H1 (cell line): ENCODE results near the gene WFIKKN1. TPM values are rescaled to one million over a fixed set of nuclear protein-coding genes. Genes with fewer than 3 reads are reported as not detected.

Experiments used
- CTCF ChIA-PET: fragments of 300-600 bp; sonication (Branson Sonifier 250); formaldehyde crosslinking; loops from one replicate; lab custom pipeline; 2021; ENCODE audit not compliant: partially characterized antibody; lab: Charles Lee
- POLR2A ChIA-PET: fragments of 300-600 bp; sonication (Branson Sonifier 250); formaldehyde crosslinking; loops from one replicate; lab custom pipeline; 2021; ENCODE audit warnings: inconsistent platforms; ENCODE audit not compliant: partially characterized antibody; lab: Charles Lee
- DNase-seq, 2 experiments: peaks; one replicate each; pipeline versions ENCODE4 v3.0.0 to v3.0.0-alpha.2; 2010 to 2022; ENCODE audit warnings: low spot score in 2 of 2, low read depth in 1 of 2, mixed read lengths in 1 of 2
- FAIRE-seq: peaks from 2 replicates; lab custom pipeline; 2011; peaks lifted over from hg19 to GRCh38; lab: Jason Lieb, UNC
- H2AFZ ChIP-seq: 2 replicates; pipeline ENCODE4 v1.8.1; 2012; ENCODE audit warnings: low read length, inconsistent platforms
- H2AK5ac ChIP-seq: 2 replicates; pipeline ENCODE4 v1.6.1; 2013; ENCODE audit warnings: low read depth, low read length
- H2BK120ac ChIP-seq: replicated peaks from 2 replicates; pipeline ENCODE3; 2013; ENCODE audit warnings: low read depth, low read length, inconsistent platforms
- H2BK12ac ChIP-seq: 2 replicates; pipeline ENCODE4 v1.6.1; 2013; ENCODE audit warnings: low read depth, low read length
- H2BK15ac ChIP-seq: 2 replicates; pipeline ENCODE4 v1.6.1; 2013; ENCODE audit warnings: low read length
- H2BK20ac ChIP-seq: 2 replicates; pipeline ENCODE4 v1.6.1; 2013; ENCODE audit warnings: low read length
- H2BK5ac ChIP-seq: 2 replicates; pipeline ENCODE4 v1.6.1; 2013; ENCODE audit warnings: low read depth, low read length
- H3K14ac ChIP-seq: 2 replicates; pipeline ENCODE4 v1.6.1; 2013; ENCODE audit warnings: inconsistent platforms; ENCODE audit not compliant: insufficient read length
- H3K18ac ChIP-seq: 2 replicates; pipeline ENCODE4 v1.6.1; 2013; ENCODE audit warnings: low read length; ENCODE audit errors: extremely low read depth
- H3K23ac ChIP-seq: 2 replicates; pipeline ENCODE4 v1.6.1; 2013; ENCODE audit warnings: inconsistent platforms; ENCODE audit not compliant: insufficient read length
- H3K23me2 ChIP-seq: 2 replicates; pipeline ENCODE4 v1.6.1; 2013; ENCODE audit warnings: low read depth, low read length
- H3K27ac ChIP-seq: 2 replicates; pipeline ENCODE4 v1.6.1; 2011; ENCODE audit warnings: low read depth, low read length, inconsistent platforms
- H3K27me3 ChIP-seq, 4 experiments: replicated peaks in 1 of 4; 1 replicate in 1 of 4; 2 replicates in 3 of 4; pipeline versions ENCODE4 v1.6.1 to v1.8.1; 2011 to 2013; ENCODE audit warnings: low read length in 3 of 4, mild to moderate bottlenecking in 3 of 4, inconsistent platforms in 2 of 4, mixed read lengths in 2 of 4, moderate library complexity in 1 of 4; ENCODE audit not compliant: control insufficient read depth in 3 of 4, insufficient read depth in 3 of 4; ENCODE audit errors: extremely low read depth in 1 of 4
- H3K36me3 ChIP-seq, 4 experiments: 2 replicates each; pipeline versions ENCODE4 v1.6.1 to v1.8.1; 2011 to 2013; ENCODE audit warnings: mild to moderate bottlenecking in 4 of 4, low read length in 3 of 4, moderate library complexity in 2 of 4, control low read depth in 1 of 4, inconsistent platforms in 1 of 4; ENCODE audit not compliant: insufficient read depth in 4 of 4, control insufficient read depth in 2 of 4
- H3K4ac ChIP-seq: replicated peaks from 2 replicates; pipeline ENCODE3; 2013; ENCODE audit warnings: low read length, low read depth, mixed read lengths, inconsistent platforms; ENCODE audit not compliant: insufficient read length
- H3K4me1 ChIP-seq, 4 experiments: replicated peaks in 1 of 4; 1 replicate in 1 of 4; 2 replicates in 3 of 4; pipeline versions ENCODE4 v1.6.1 to v1.8.1; 2011 to 2013; ENCODE audit warnings: low read length in 3 of 4, inconsistent platforms in 2 of 4, mixed read lengths in 1 of 4; ENCODE audit not compliant: insufficient read depth in 4 of 4, control insufficient read depth in 3 of 4
- H3K4me2 ChIP-seq, 2 experiments: 2 replicates each; pipeline versions ENCODE4 v1.6.1 to v1.8.1; 2011 to 2013; ENCODE audit warnings: low read depth in 2 of 2, low read length in 2 of 2, control low read depth in 1 of 2, inconsistent platforms in 1 of 2, mild to moderate bottlenecking in 1 of 2; ENCODE audit not compliant: insufficient read depth in 1 of 2
- H3K4me3 ChIP-seq, 4 experiments: fragments of 200-600, 300-600 bp in 1 of 4; sonication (generic), shearing (Covaris generic), sonication (Bioruptor Twin) in 1 of 4; 2 replicates each; pipeline versions ENCODE4 v1.5.1 to v1.8.1; 2011 to 2016; ENCODE audit warnings: low read length in 4 of 4, low read depth in 3 of 4, control low read depth in 2 of 4, inconsistent platforms in 2 of 4, mild to moderate bottlenecking in 2 of 4, mixed read lengths in 1 of 4, moderate library complexity in 1 of 4; ENCODE audit not compliant: insufficient read depth in 2 of 4; ENCODE audit errors: extremely low read depth in 1 of 4
- H3K56ac ChIP-seq: replicated peaks from 2 replicates; pipeline ENCODE3; 2013; ENCODE audit warnings: low read depth, mild to moderate bottlenecking, mixed read lengths, low read length, inconsistent platforms; ENCODE audit not compliant: insufficient read length
- H3K79me1 ChIP-seq: 2 replicates; pipeline ENCODE4 v1.6.1; 2013; ENCODE audit warnings: low read depth, low read length, control low read depth
- H3K79me2 ChIP-seq, 2 experiments: 2 replicates each; pipeline versions ENCODE4 v1.6.1 to v1.8.1; 2012 to 2013; ENCODE audit warnings: low read length in 2 of 2, mild to moderate bottlenecking in 2 of 2, inconsistent platforms in 1 of 2; ENCODE audit not compliant: insufficient read depth in 2 of 2, control insufficient read depth in 1 of 2
- H3K9ac ChIP-seq, 4 experiments: replicated peaks in 1 of 4; 1 replicate in 1 of 4; 2 replicates in 3 of 4; pipeline versions ENCODE4 v1.6.1 to v1.8.1; 2011 to 2013; ENCODE audit warnings: low read depth in 3 of 4, low read length in 3 of 4, control low read depth in 2 of 4, mild to moderate bottlenecking in 2 of 4, moderate library complexity in 2 of 4, inconsistent platforms in 1 of 4; ENCODE audit errors: extremely low read depth in 1 of 4
- H3K9me3 ChIP-seq, 2 experiments: 2 replicates each; pipeline versions ENCODE4 v1.6.1 to v1.8.1; 2012 to 2013; ENCODE audit warnings: mild to moderate bottlenecking in 2 of 2, moderate library complexity in 2 of 2, control low read depth in 1 of 2, inconsistent platforms in 1 of 2, low read depth in 1 of 2, low read length in 1 of 2, mixed read lengths in 1 of 2; ENCODE audit not compliant: insufficient read depth in 2 of 2
- H4K20me1 ChIP-seq, 2 experiments: replicated peaks in 1 of 2; 2 replicates each; pipeline versions ENCODE3 to v1.8.1; 2011 to 2013; ENCODE audit warnings: inconsistent platforms in 2 of 2, low read length in 2 of 2, mild to moderate bottlenecking in 1 of 2; ENCODE audit not compliant: insufficient read depth in 2 of 2, control insufficient read depth in 1 of 2
- H4K5ac ChIP-seq: 2 replicates; pipeline ENCODE4 v1.6.1; 2013; ENCODE audit warnings: low read length, low read depth, mixed read lengths, inconsistent platforms; ENCODE audit not compliant: insufficient read length
- H4K8ac ChIP-seq: 2 replicates; pipeline ENCODE4 v1.8.0; 2013; ENCODE audit warnings: mild to moderate bottlenecking, moderate library complexity, low read length, inconsistent platforms; ENCODE audit not compliant: insufficient read depth; ENCODE audit errors: extremely low read depth
- H4K91ac ChIP-seq: replicated peaks from 2 replicates; pipeline ENCODE3; 2013; ENCODE audit warnings: low read length, mixed read lengths, inconsistent platforms; ENCODE audit not compliant: insufficient read length
- ATF2 ChIP-seq: IDR thresholded peaks from 2 replicates; pipeline ENCODE4 v1.6.1; 2012; ENCODE audit warnings: low read length, inconsistent platforms
- FOSL1 ChIP-seq: IDR thresholded peaks from 2 replicates; pipeline ENCODE4 v1.6.1; 2011; ENCODE audit warnings: mild to moderate bottlenecking, low read depth, low read length, moderate library complexity; ENCODE audit not compliant: insufficient read depth
- JUN ChIP-seq: IDR thresholded peaks from 2 replicates; pipeline ENCODE4 v1.6.1; 2011; ENCODE audit warnings: low read depth, mild to moderate bottlenecking, improper control_type of control experiment, low read length
- JUND ChIP-seq: IDR thresholded peaks from 2 replicates; pipeline ENCODE4 v1.6.1; 2011; ENCODE audit warnings: mild to moderate bottlenecking, improper control_type of control experiment, low read length
- KDM1A ChIP-seq: fragments of 200-600, 300-600 bp; sonication (generic); IDR thresholded peaks from 2 replicates; pipeline ENCODE4 v1.7.1; 2016; ENCODE audit warnings: mild to moderate bottlenecking, low read length, borderline replicate concordance
- POLR2A ChIP-seq, 2 experiments: IDR thresholded peaks; 1 replicate in 1 of 2; 2 replicates in 1 of 2; pipeline ENCODE4 v1.6.1; 2011; ENCODE audit warnings: low read depth in 2 of 2, low read length in 2 of 2, mild to moderate bottlenecking in 2 of 2; ENCODE audit errors: control extremely low read depth in 1 of 2
- SAP30 ChIP-seq: fragments of 300-600 bp; sonication (generic); IDR thresholded peaks from 2 replicates; pipeline ENCODE4 v1.7.1; 2012; ENCODE audit warnings: low read length, moderate library complexity, mild to moderate bottlenecking, inconsistent platforms; ENCODE audit not compliant: insufficient read depth, insufficient replicate concordance
- SIX5 ChIP-seq: IDR thresholded peaks from 2 replicates; pipeline ENCODE4 v1.6.1; 2011; ENCODE audit warnings: mild to moderate bottlenecking, low read depth, low read length
- SP4 ChIP-seq: IDR thresholded peaks from 2 replicates; pipeline ENCODE4 v1.6.1; 2012; ENCODE audit warnings: low read length, inconsistent platforms
- TAF7 ChIP-seq: optimal IDR thresholded peaks from 2 replicates; pipeline ENCODE3; 2011; ENCODE audit warnings: low read depth, mild to moderate bottlenecking, inconsistent platforms, low read length, moderate library complexity, borderline replicate concordance
- WGBS, 2 experiments: shearing (Covaris generic) in 1 of 2; methylation state at CpG; one replicate each; pipeline versions ENCODE4 v1.1.6 to v1.1.7; 2013 to 2015; ENCODE audit warnings: low lambda C conversion rate in 2 of 2, mixed read lengths in 2 of 2, inconsistent platforms in 1 of 2, low coverage in 1 of 2, missing lambda C conversion rate in 1 of 2; ENCODE audit not compliant: insufficient replicate concordance in 2 of 2, insufficient coverage in 1 of 2, insufficient read length in 1 of 2; ENCODE audit errors: extremely low coverage in 1 of 2, missing lambda C conversion rate in 1 of 2; 5-methylcytosine and 5-hydroxymethylcytosine counted together
- polyA plus RNA-seq, 7 experiments: library from polyadenylated mRNA; depleted of rRNA in 3 of 7; stranded (reverse) in 5 of 7; unstranded in 2 of 7; fragments of >200 nt in 5 of 7; fragments of 200-250 nt in 2 of 7; gene quantifications; 1 replicate in 5 of 7; 2 replicates in 1 of 7; 4 replicates in 1 of 7; pipeline versions ENCODE4 v1.2.1 to v1.2.3, GENCODE V29; 2011 to 2013; ENCODE audit warnings: missing spikeins in 2 of 7, mixed read lengths in 2 of 7
- total RNA-seq: library from RNA; stranded (reverse); fragmentation: NEBNext Ultra II Directional; extraction: Animal tissue kit (Norgen Biotek cat#: 25700); gene quantifications from 2 replicates; pipeline ENCODE4 v1.2.1, GENCODE V29; 2021

Gene WFIKKN1
- total and polyA plus RNA-seq, 2 of the 8 experiments (the other 6 are each of a cell fraction or from before 2014, with no cell fraction given) = 11.4 to 15.8 TPM

GRCh38 chr16:595942-596735 lies 34.6 kb upstream of the WFIKKN1 start:
- H3K27me3 ChIP-seq = peaks cover 0 to 13% (median 7%) of the 10 kb centered on the region in 4 experiments; a peak in 5 of 7 replicates
- H3K23me2 ChIP-seq = no peaks in the 10 kb centered on the region
- H3K4me1 ChIP-seq = peaks cover 0 to 2% (median 0%) of the 10 kb centered on the region in 4 experiments; a peak in 1 of 7 replicates
- H3K9ac ChIP-seq = no peak overlapping the region
- H3K4me2 ChIP-seq = no peak overlapping the region
- H3K56ac ChIP-seq = no peak overlapping the region
- H3K79me2 ChIP-seq = peaks cover 0 to 8% of the 10 kb centered on the region in 2 experiments; a peak in 2 of 4 replicates
- H2AFZ ChIP-seq = no peak overlapping the region
- peaks cover 16 to 28% of the 10 kb centered on the region in 2 experiments for H4K20me1 ChIP-seq
- H3K18ac ChIP-seq = no peak overlapping the region
- H3K4ac ChIP-seq = no peak overlapping the region
- peaks cover 0 to 3% (median under 1%) of the 10 kb centered on the region in 4 experiments; a peak in 2 of 8 replicates for H3K36me3 ChIP-seq
- no peak overlapping the region for H3K27ac ChIP-seq
- no peak for DNase-seq
- H3K14ac ChIP-seq = no peak overlapping the region
- no peak overlapping the region for H2BK20ac ChIP-seq
- WGBS, 2 experiments = 94% methylated on average over 31 of the region's 34 CpGs; no CpG with 5 or more reads in 1 of the 2 experiments
- H3K4me3 ChIP-seq = no peak overlapping the region
- no peak overlapping the region for H2AK5ac ChIP-seq
- H2BK5ac ChIP-seq = no peak overlapping the region
- H4K5ac ChIP-seq = no peak overlapping the region
- peaks cover 0 to 4% of the 10 kb centered on the region in 2 experiments; a peak in 1 of 4 replicates for H3K9me3 ChIP-seq
- no peak overlapping the region for H2BK12ac ChIP-seq
- H4K8ac ChIP-seq = no peak overlapping the region
- ChIA-PET CTCF (interaction anchor here (0.7 to 4.2 kb wide), 5 partner anchors 9 to 26 kb away, joined by 3 to 22 read pairs (median 5); no protein-coding TSS in a partner anchor), POLR2A (interaction anchor here (1.2 to 2.6 kb wide), 3 partner anchors 9 to 15 kb away, joined by 3 to 8 read pairs (median 3); no protein-coding TSS in a partner anchor)
- no peak overlapping the region for H3K23ac ChIP-seq
- H4K91ac ChIP-seq = no peak overlapping the region
- no peak overlapping the region for H2BK15ac ChIP-seq
- no peak for FAIRE-seq
- H2BK120ac ChIP-seq = no peak overlapping the region
- H3K79me1 ChIP-seq = peaks cover 12% of the 10 kb centered on the region; the same call in 1 of the 2 replicates
- TF ChIP-seq KDM1A (no peak), JUN (no peak), TAF7 (no peak), ATF2 (no peak), SP4 (no peak), JUND (no peak), FOSL1 (no peak), POLR2A (IDR thresholded peaks at IDR 0.05; ENCODE audit: control extremely low read depth in 1 of 2, low read depth in 2 of 2, low read length in 2 of 2) (no peak), SIX5 (no peak), SAP30 (no peak)
